Astrocyte of the spinal cord (primary cell): ENCODE data around the gene GATA6.

Experiments used
- DNase-seq: peaks from one replicate; pipeline ENCODE4 v3.0.0; 2011; ENCODE audit warnings: low read depth, low spot score
- H3K4me3 ChIP-seq: 2 replicates; pipeline ENCODE4 v1.5.1; 2011; ENCODE audit warnings: low read depth, mild to moderate bottlenecking, low read length, moderate library complexity
- in situ Hi-C: cut with HindIII; loops from 2 replicates; pipeline ENCODE4 v1.10.0; 2017; ENCODE audit warnings: low sequenced_read_pairs
- TF ChIP-seq, protein P1 (sequence below): IDR thresholded peaks from 2 replicates; pipeline ENCODE4 v1.5.1; 2012; ENCODE audit warnings: low read depth, mild to moderate bottlenecking, low read length, inconsistent platforms

GATA6 gene

DNA sequence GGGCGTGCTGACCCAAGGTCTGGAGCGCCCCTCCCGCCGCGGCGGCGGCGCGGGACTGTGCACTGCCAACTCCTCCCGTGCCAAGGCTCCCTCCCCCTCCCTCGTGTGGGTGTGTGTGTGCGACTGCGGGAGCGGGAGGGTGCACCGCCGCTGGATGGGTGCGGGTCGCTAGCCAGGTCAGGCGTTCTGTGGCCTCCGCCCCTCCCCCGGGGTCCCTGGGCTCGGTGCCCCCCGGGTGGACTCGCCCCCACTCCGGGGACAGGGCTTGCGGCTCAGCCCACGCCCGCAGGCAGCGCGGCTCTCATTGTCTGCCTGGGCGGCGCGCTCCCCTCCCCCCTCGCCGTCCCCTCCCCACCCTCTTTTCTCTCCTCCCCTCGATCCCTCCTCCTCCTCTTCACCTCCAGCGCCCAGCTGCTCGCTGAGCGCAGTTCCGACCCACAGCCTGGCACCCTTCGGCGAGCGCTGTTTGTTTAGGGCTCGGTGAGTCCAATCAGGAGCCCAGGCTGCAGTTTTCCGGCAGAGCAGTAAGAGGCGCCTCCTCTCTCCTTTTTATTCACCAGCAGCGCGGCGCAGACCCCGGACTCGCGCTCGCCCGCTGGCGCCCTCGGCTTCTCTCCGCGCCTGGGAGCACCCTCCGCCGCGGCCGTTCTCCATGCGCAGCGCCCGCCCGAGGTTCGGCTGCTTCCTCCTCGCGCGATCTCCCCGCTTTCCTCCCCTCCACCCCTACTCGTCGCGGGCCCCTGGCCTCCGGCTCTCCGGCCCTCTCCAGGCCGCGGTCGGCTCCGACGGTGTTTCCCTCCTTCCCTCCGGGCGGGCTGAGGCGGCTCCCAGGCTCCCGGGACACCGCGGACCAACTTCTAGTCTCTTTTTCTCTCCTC, at the start of gene GATA6:
Gene GATA6, plus strand, starts transcription at position 579 of the 878 bp plus-strand sequence. CDS start 1,556 bp downstream, outside the sequence.
- in situ Hi-C loops = no loop called here
- DNase-seq = peak; percentile 93
- H3K4me3 ChIP-seq = peak within 1 kb of the TSS; percentile 76
- TF ChIP-seq, protein P1, sequence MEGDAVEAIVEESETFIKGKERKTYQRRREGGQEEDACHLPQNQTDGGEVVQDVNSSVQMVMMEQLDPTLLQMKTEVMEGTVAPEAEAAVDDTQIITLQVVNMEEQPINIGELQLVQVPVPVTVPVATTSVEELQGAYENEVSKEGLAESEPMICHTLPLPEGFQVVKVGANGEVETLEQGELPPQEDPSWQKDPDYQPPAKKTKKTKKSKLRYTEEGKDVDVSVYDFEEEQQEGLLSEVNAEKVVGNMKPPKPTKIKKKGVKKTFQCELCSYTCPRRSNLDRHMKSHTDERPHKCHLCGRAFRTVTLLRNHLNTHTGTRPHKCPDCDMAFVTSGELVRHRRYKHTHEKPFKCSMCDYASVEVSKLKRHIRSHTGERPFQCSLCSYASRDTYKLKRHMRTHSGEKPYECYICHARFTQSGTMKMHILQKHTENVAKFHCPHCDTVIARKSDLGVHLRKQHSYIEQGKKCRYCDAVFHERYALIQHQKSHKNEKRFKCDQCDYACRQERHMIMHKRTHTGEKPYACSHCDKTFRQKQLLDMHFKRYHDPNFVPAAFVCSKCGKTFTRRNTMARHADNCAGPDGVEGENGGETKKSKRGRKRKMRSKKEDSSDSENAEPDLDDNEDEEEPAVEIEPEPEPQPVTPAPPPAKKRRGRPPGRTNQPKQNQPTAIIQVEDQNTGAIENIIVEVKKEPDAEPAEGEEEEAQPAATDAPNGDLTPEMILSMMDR = peak; percentile 69

DNA sequence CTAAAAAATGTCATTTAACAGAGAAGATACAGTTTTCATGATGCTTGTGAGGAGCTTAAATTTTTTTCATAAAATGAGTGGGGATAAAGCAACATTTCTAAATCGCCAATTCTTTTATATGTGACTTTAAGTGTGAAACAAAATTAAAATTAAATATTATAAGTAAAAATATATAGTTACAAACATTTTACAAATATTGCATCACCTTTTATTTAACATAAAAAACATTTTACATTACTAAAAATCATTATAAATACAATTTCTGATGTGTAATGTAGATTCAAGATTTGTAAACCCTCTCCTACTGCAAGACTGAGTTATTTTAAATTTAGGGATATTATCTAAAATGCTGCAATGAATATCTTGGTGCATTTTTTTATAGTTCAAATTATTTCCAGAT, 44.4 kb upstream of the GATA6 start:
- DNase-seq = no peak
- in situ Hi-C loops = no loop called here
- TF ChIP-seq, protein P1 = no peak
- no peak overlapping the region for H3K4me3 ChIP-seq

DNA sequence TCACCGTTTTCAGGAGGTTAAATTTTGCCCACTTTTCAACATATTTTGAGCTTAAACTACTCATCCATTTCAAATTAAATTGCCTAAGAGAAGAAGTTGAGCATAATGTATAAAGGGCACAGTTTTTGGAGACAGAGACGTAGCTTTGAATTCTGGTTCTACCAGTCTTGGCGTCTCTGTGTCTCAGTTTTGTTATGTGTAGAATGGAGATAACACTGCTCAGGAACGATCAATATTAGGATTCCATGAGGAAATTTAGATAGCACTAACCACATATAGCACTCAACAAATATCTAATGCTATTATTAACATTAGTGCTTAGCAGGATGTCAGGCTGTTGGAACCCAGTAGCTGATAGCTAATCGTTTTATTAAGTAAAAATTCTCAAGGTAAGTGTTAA, 40.4 kb upstream of the GATA6 start:
- no peak for DNase-seq
- TF ChIP-seq, protein P1 = no peak
- in situ Hi-C loops = no loop called here
- H3K4me3 ChIP-seq = no peak overlapping the region

DNA sequence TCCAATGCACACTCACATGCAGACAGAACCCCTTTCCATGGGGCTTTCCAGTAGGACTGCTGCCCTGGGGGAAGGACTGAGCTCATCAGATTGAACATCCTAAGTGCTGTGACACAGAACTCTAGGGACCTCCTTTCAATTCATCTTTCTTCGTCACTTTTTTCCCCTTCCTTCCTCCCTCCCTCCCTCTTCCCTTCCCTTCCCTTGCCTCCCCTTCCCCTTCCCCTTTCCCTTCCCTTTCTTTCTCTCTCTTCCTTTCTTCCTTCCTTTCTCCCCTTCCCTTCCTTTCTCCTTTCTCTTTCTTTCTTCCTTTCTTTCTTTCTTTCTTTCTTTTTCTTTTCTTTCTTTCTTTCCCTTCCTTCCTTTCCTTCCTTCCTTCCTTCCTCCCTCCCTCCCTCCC, 39.6 kb upstream of the GATA6 start:
- TF ChIP-seq, protein P1 = no peak
- DNase-seq = no peak
- in situ Hi-C loops = no loop called here
- no peak overlapping the region for H3K4me3 ChIP-seq

DNA sequence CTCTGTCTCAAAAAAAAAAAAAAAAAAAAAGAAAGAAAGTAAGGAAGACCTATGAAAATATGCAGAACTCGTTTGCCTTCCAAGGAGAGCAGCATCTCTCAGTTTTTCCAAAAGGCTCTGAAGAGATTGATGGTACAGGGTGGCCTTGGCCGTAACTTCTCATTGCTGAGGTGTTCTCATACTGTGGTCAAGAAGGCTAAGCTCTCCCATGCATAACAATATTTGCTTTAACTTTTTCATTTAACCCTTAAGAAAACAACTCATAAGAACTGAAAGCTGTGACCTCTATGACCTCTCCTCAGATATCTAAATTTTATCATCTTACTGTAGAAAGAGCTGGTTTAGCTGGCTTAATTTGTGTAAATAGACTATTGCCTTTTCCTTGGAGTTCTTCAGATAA, 37.1 kb upstream of the GATA6 start:
- in situ Hi-C loops = no loop called here
- TF ChIP-seq, protein P1 = no peak
- no peak overlapping the region for H3K4me3 ChIP-seq
- DNase-seq = no peak

DNA sequence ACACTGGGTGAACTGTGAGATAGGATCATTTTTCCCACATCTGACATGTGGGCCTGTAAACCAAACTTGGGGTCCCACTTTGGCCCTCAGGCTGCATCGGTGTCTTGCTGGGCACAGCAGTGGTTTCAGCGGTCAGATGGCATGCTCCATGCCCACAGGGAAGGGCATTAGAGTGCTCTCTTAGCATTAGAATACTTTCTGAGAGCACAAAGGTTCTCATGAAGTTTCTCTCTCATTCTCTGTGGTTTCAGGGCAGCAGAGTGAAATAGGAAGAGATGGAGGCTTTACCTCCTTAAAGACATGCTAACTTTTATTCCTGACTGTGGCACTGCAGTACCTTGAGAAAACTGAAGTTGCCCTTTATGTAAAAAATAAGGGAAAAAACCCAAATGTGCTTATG, 36.6 kb upstream of the GATA6 start:
- H3K4me3 ChIP-seq = no peak overlapping the region
- in situ Hi-C loops = no loop called here
- no peak for DNase-seq
- TF ChIP-seq, protein P1 = no peak
